Endothelial cell of umbilical vein (primary cell): ENCODE results near the gene ARL8B. TPM values are rescaled to one million over a fixed set of nuclear protein-coding genes. Genes with fewer than 3 reads are reported as not detected.

Experiments
- BruUV-seq: library from RNA; stranded (reverse); fragments of 400-500 nt; replicated peaks from 2 replicates; lab custom pipeline; 2021; lab: Mats Ljungman, UMichigan
- CTCF ChIA-PET: fragments of 300-600, 350-600 bp; sonication (Branson Sonifier 250); formaldehyde crosslinking; loops from one replicate; lab custom pipeline; 2021; ENCODE audit warnings: antibody characterized with exemption, inconsistent platforms; lab: Charles Lee
- POLR2A ChIA-PET: fragments of 300-600, 350-600 bp; sonication (Branson Sonifier 250); formaldehyde crosslinking; loops from one replicate; lab custom pipeline; 2021; ENCODE audit warnings: antibody characterized with exemption, inconsistent platforms; lab: Charles Lee
- DNase-seq: peaks from one replicate; pipeline ENCODE4 v3.0.0-alpha.2; 2011; ENCODE audit warnings: low read depth, low spot score
- FAIRE-seq: peaks from 2 replicates; lab custom pipeline; 2011; peaks lifted over from hg19 to GRCh38; lab: Jason Lieb, UNC
- H2AFZ ChIP-seq: 2 replicates; pipeline ENCODE4 v1.6.0; 2012; ENCODE audit warnings: low read depth, low read length, control low read depth, inconsistent platforms
- H3K27ac ChIP-seq: 2 replicates; pipeline ENCODE4 v1.5.1; 2011; ENCODE audit warnings: low read depth, mild to moderate bottlenecking, control low read depth, low read length, moderate library complexity; ENCODE audit not compliant: insufficient read depth
- H3K27me3 ChIP-seq, 2 experiments: 2 replicates each; pipeline versions ENCODE4 v1.6.0 to v1.6.1; 2011; ENCODE audit warnings: low read length in 2 of 2, mixed read lengths in 1 of 2; ENCODE audit not compliant: control insufficient read depth in 2 of 2, insufficient read depth in 2 of 2
- H3K36me3 ChIP-seq, 2 experiments: 2 replicates in 1 of 2; 3 replicates in 1 of 2; pipeline ENCODE4 v1.5.1; 2011; ENCODE audit warnings: low read length in 2 of 2, mild to moderate bottlenecking in 1 of 2, moderate library complexity in 1 of 2; ENCODE audit not compliant: control insufficient read depth in 2 of 2, insufficient read depth in 2 of 2; ENCODE audit errors: extremely low read depth in 1 of 2
- H3K4me1 ChIP-seq: 3 replicates; pipeline ENCODE4 v1.5.1; 2011; ENCODE audit warnings: mild to moderate bottlenecking, low read length; ENCODE audit not compliant: control insufficient read depth, insufficient read depth; ENCODE audit errors: extremely low read depth
- H3K4me2 ChIP-seq: 2 replicates; pipeline ENCODE4 v1.6.1; 2011; ENCODE audit warnings: low read length, control low read depth, mixed read lengths; ENCODE audit not compliant: insufficient read depth
- H3K4me3 ChIP-seq, 3 experiments: fragments of 200-600 bp in 1 of 3; sonication (generic), shearing (Covaris generic) in 1 of 3; replicated peaks in 1 of 3; 2 replicates each; pipeline ENCODE4 v1.5.1; 2011 to 2016; ENCODE audit warnings: control low read depth in 3 of 3, low read length in 3 of 3, mild to moderate bottlenecking in 2 of 3, inconsistent platforms in 1 of 3, low read depth in 1 of 3, moderate library complexity in 1 of 3; ENCODE audit not compliant: insufficient read depth in 1 of 3
- H3K79me2 ChIP-seq: 2 replicates; pipeline ENCODE4 v1.6.0; 2012; ENCODE audit warnings: low read length, inconsistent platforms; ENCODE audit not compliant: control insufficient read depth, insufficient read depth
- H3K9ac ChIP-seq: replicated peaks from 2 replicates; pipeline ENCODE3; 2011; ENCODE audit warnings: low read length, control low read depth; ENCODE audit not compliant: insufficient read depth; ENCODE audit errors: extremely low read depth
- H3K9me1 ChIP-seq: replicated peaks from 3 replicates; pipeline ENCODE4 v1.6.0; 2011; ENCODE audit warnings: mild to moderate bottlenecking, low read length; ENCODE audit not compliant: control insufficient read depth, insufficient read depth; ENCODE audit errors: extremely low read depth
- H3K9me3 ChIP-seq: replicated peaks from 2 replicates; pipeline ENCODE4 v1.5.1; 2012; ENCODE audit warnings: low read length, inconsistent platforms; ENCODE audit not compliant: control insufficient read depth, insufficient read depth
- H4K20me1 ChIP-seq: replicated peaks from 2 replicates; pipeline ENCODE3; 2011; ENCODE audit warnings: mild to moderate bottlenecking, low read length; ENCODE audit not compliant: control insufficient read depth, insufficient read depth; ENCODE audit errors: extremely low read depth
- EZH2 ChIP-seq: IDR thresholded peaks from 2 replicates; pipeline ENCODE4 v1.6.1; 2012; ENCODE audit warnings: borderline replicate concordance, low read depth, mild to moderate bottlenecking, moderate library complexity, low read length, inconsistent platforms; ENCODE audit not compliant: severe bottlenecking
- FOS ChIP-seq: IDR thresholded peaks from 2 replicates; pipeline ENCODE4 v1.6.1; 2011; ENCODE audit warnings: mild to moderate bottlenecking, low read length, moderate library complexity, borderline replicate concordance; ENCODE audit not compliant: insufficient read depth
- GATA2 ChIP-seq: IDR thresholded peaks from 2 replicates; pipeline ENCODE4 v1.7.0; 2011; ENCODE audit warnings: low read depth, mild to moderate bottlenecking, moderate library complexity, mixed read lengths, low read length; ENCODE audit not compliant: insufficient read length, insufficient read depth
- JUN ChIP-seq: IDR thresholded peaks from 2 replicates; pipeline ENCODE4 v1.6.1; 2011; ENCODE audit warnings: borderline replicate concordance, low read depth; ENCODE audit not compliant: insufficient read length, insufficient read depth
- MYC ChIP-seq: IDR thresholded peaks from one replicate; pipeline ENCODE4 v1.6.1; 2011; ENCODE audit warnings: mild to moderate bottlenecking, low read depth, low read length
- POLR2A ChIP-seq: IDR thresholded peaks from 2 replicates; pipeline ENCODE4 v1.6.1; 2012; ENCODE audit warnings: low read depth, mild to moderate bottlenecking, control low read depth, low read length
- POLR2AphosphoS5 ChIP-seq: IDR thresholded peaks from 2 replicates; pipeline ENCODE4 v1.6.1; 2012; ENCODE audit warnings: low read depth, mild to moderate bottlenecking, control low read depth, low read length, moderate library complexity; ENCODE audit not compliant: insufficient read depth
- dilution Hi-C: fragments of 300-500 bp; cut with MboI; formaldehyde crosslinking; loops from one replicate; pipeline ENCODE4 v1.15.0; 2019; ENCODE audit warnings: low sequenced_read_pairs; ENCODE audit not compliant: extremely low pct_ligation_motif_present
- intact Hi-C: fragments of 100-400 bp; cut with micrococcal nuclease; formaldehyde crosslinking; loops from one replicate; pipeline ENCODE4 v1.10.0; 2022
- polyA plus RNA-seq, 4 experiments: library from polyadenylated mRNA; depleted of rRNA in 3 of 4; stranded (reverse) in 3 of 4; unstranded in 1 of 4; fragments of >200 nt; gene quantifications; 2 replicates each; pipeline versions ENCODE4 v1.2.1 to v1.2.3, GENCODE V29; 2011 to 2012; ENCODE audit warnings: missing spikeins in 1 of 4
- total RNA-seq: library from RNA; stranded (reverse); gene quantifications from 2 replicates; pipeline ENCODE4 v1.2.3, GENCODE V29; 2021
- TF ChIP-seq, protein P1 (sequence below): IDR thresholded peaks from 2 replicates; pipeline ENCODE4 v1.6.1; 2011; ENCODE audit not compliant: insufficient read depth, insufficient read length
- TF ChIP-seq, protein P2 (sequence below), 2 donors: IDR thresholded peaks; 1 replicate in 1 of 2; 2 replicates in 1 of 2; pipeline ENCODE4 v1.5.1; 2011; ENCODE audit warnings: low read length in 2 of 2, mild to moderate bottlenecking in 2 of 2, moderate library complexity in 2 of 2, control low read depth in 1 of 2, inconsistent platforms in 1 of 2, low read depth in 1 of 2; ENCODE audit not compliant: insufficient read depth in 1 of 2; ENCODE audit errors: extremely low read depth in 1 of 2

The ARL8B gene
- total and polyA plus RNA-seq, 2 donors (not counting 3 experiments of a cell fraction or from before 2014, with no cell fraction given) = 32.1 to 58.2 TPM

DNA sequence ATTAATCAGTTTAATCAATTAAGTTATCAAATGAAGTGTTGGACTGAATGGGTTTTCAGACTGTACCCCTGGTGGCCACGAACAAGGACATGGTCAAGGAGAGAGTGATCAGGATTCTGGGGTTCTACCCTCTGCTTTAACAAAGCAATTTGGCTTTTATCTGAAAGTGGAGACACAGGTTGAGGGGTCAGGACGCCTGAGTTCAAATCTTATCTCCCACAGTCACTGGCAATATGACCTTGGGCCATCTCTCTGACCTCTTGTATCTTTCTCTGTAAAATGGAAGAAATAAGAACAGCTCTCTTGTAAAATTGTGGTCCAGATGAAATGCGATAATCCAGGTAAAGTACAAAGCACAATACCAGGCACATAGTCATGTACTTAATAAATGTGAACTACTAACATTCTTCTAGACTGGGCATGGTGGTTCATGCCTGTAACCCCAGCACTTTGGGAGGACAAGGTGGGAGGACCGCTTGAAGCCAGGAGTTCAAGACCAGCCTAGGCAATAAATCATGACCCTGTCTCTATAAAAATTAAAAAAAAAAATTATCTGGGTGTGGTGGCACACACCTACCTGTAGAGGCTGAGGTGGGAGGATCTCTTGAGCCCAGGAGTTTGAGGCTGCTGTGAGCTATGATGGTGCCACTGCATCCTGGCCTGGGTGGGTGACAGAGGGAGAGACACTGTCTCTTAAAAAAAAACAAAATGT lies 48.6 kb upstream of the ARL8B start:
- no peaks in the 10 kb centered on the region for H3K9me1 ChIP-seq
- H4K20me1 ChIP-seq = no peaks in the 10 kb centered on the region
- ChIA-PET CTCF (interaction anchor here (1.9 kb wide), 1 partner anchor 15 kb away, joined by 6 read pairs; no protein-coding TSS in a partner anchor), POLR2A (no interaction called here)
- no TSS peak for BruUV-seq
- H3K4me1 ChIP-seq = no peaks in the 10 kb centered on the region
- peaks cover 6 to 8% of the 10 kb centered on the region in 2 experiments for H3K27me3 ChIP-seq
- H2AFZ ChIP-seq = no peak overlapping the region
- intact Hi-C loops (no loop called here), dilution Hi-C loops (no loop called here)
- no peaks in the 10 kb centered on the region for H3K79me2 ChIP-seq
- H3K27ac ChIP-seq = no peak overlapping the region
- FAIRE-seq = no peak
- TF ChIP-seq EZH2 (no peak), FOS (no peak), GATA2 (no peak), MYC (no peak)
- H3K9me3 ChIP-seq = no peaks in the 10 kb centered on the region
- no peak overlapping the region for H3K9ac ChIP-seq
- no peak overlapping the region for H3K4me2 ChIP-seq
- no peak for DNase-seq
- H3K36me3 ChIP-seq = no peaks in the 10 kb centered on the region
- no peak overlapping the region for H3K4me3 ChIP-seq

DNA sequence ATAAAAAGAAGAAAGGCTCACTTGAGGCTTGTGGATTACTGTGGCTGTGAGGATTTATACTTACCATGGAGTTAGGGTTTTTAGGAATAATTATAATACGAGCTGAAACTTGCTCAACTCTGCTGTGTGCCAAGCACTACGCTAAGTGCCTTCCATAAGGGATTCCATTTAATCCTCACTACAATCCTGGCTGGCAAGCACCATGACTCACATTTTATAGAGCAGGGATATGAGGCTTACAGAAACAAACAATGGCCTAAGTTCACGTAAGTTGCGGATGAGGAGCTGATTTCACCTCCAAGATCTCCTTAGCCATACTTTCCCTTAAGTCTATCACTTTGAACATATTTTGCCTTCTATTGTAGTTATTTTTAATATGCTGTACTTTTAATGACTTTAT lies 43.9 kb upstream of the ARL8B start:
- BruUV-seq = no TSS peak
- DNase-seq (no peak), FAIRE-seq (no peak)
- CTCF ChIA-PET = interaction anchor here (0.6 to 2.0 kb wide), 4 partner anchors 20 to 376 kb away, joined by 3 to 8 read pairs (median 4); no protein-coding TSS in a partner anchor
- Histone ChIP-seq H3K79me2 (no peaks in the 10 kb centered on the region), H3K27me3 (no peaks in the 10 kb centered on the region), H4K20me1 (no peaks in the 10 kb centered on the region), H2AFZ (no peak overlapping the region), H3K4me2 (no peak overlapping the region), H3K9me3 (no peaks in the 10 kb centered on the region), H3K27ac (no peak overlapping the region), H3K4me3 (no peak overlapping the region), H3K9ac (no peak overlapping the region), H3K36me3 (no peaks in the 10 kb centered on the region), H3K4me1 (no peaks in the 10 kb centered on the region), H3K9me1 (no peaks in the 10 kb centered on the region)
- intact Hi-C loops (no loop called here), dilution Hi-C loops (no loop called here)
- TF ChIP-seq FOS (no peak), GATA2 (no peak), MYC (no peak), JUN (no peak), POLR2AphosphoS5 (no peak), POLR2A (no peak), EZH2 (no peak)
- TF ChIP-seq, protein P1, sequence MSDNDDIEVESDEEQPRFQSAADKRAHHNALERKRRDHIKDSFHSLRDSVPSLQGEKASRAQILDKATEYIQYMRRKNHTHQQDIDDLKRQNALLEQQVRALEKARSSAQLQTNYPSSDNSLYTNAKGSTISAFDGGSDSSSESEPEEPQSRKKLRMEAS = no peak
- TF ChIP-seq, protein P2, sequence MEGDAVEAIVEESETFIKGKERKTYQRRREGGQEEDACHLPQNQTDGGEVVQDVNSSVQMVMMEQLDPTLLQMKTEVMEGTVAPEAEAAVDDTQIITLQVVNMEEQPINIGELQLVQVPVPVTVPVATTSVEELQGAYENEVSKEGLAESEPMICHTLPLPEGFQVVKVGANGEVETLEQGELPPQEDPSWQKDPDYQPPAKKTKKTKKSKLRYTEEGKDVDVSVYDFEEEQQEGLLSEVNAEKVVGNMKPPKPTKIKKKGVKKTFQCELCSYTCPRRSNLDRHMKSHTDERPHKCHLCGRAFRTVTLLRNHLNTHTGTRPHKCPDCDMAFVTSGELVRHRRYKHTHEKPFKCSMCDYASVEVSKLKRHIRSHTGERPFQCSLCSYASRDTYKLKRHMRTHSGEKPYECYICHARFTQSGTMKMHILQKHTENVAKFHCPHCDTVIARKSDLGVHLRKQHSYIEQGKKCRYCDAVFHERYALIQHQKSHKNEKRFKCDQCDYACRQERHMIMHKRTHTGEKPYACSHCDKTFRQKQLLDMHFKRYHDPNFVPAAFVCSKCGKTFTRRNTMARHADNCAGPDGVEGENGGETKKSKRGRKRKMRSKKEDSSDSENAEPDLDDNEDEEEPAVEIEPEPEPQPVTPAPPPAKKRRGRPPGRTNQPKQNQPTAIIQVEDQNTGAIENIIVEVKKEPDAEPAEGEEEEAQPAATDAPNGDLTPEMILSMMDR (IDR thresholded peaks at IDR 0.05; ENCODE audit: extremely low read depth in 1 of 2, insufficient read depth in 1 of 2, low read depth in 1 of 2, low read length in 2 of 2) = no peak
- POLR2A ChIA-PET = no interaction called here
